Esophagus squamous epithelium (tissue), 4 donors: Measurements from ENCODE around the gene TMEM131.

Experiments used
- POLR2A ChIP-seq, 4 donors: fragments of 450-650 bp; IDR thresholded peaks; one replicate each; pipeline ENCODE4 v1.6.1; 2017; ENCODE audit warnings: antibody characterized with exemption in 4 of 4, mild to moderate bottlenecking in 4 of 4, moderate library complexity in 3 of 4
- TF ChIP-seq, protein P1 (sequence below), 6 experiments: fragments of 450-650 bp in 4 of 6; fragments of 200-600 bp in 2 of 6; sonication (generic) in 2 of 6; IDR thresholded peaks; one replicate each; pipeline ENCODE4 v1.5.1; 2016 to 2019; ENCODE audit warnings: antibody characterized with exemption in 6 of 6, mild to moderate bottlenecking in 4 of 6, moderate library complexity in 4 of 6

DNA sequence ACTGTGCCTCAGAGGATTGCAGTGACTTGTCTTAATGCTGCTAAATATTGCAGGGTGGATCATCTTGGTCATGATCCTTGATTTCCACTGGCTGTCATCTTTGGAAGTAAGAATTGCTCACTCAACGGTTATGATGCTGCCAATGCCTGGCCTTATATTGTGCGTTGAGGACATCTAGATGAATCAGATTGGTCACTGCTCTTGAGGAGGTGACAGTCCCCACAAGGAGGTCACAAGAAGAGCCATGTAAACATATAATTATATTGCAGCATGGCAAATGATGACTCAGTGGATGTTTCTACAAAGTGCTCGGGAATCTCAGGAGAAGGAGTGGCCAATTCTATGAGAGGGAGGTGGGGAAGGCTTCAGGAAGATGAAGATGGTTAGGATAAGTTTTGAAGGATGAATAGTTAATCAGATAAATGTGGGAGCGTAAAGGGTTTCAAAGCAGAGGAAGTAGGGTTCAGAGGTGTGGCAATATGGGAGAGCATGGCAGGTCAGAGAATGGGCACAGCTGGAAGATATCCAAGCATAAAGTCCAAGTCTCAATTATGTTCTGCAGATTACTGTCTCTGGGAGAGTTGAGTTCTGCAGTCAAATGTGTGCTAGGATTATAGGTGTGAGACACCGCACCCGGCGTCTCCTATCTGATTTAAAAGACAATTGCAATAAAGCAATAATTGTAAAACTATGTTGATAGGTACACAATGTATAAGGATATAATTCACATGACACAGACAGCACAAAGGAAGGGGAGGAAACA, 21.3 kb upstream of the TMEM131 start:
- TF ChIP-seq, protein P1, sequence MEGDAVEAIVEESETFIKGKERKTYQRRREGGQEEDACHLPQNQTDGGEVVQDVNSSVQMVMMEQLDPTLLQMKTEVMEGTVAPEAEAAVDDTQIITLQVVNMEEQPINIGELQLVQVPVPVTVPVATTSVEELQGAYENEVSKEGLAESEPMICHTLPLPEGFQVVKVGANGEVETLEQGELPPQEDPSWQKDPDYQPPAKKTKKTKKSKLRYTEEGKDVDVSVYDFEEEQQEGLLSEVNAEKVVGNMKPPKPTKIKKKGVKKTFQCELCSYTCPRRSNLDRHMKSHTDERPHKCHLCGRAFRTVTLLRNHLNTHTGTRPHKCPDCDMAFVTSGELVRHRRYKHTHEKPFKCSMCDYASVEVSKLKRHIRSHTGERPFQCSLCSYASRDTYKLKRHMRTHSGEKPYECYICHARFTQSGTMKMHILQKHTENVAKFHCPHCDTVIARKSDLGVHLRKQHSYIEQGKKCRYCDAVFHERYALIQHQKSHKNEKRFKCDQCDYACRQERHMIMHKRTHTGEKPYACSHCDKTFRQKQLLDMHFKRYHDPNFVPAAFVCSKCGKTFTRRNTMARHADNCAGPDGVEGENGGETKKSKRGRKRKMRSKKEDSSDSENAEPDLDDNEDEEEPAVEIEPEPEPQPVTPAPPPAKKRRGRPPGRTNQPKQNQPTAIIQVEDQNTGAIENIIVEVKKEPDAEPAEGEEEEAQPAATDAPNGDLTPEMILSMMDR (IDR thresholded peaks at IDR 0.05), result no peak
- TF ChIP-seq POLR2A (IDR thresholded peaks at IDR 0.05), result no peak
